ENCODE results near the gene LRMDA. TPM values are rescaled to one million over a fixed set of nuclear protein-coding genes. Genes with fewer than 3 reads are reported as not detected.

Gene LRMDA
- total and polyA plus RNA-seq, 2 of the 13 experiments (the other 11 are each of a cell fraction or from before 2014, with no cell fraction given), result 13.4 to 22.0 TPM

GRCh38 chr10:75505293-75505692 lies 73.9 kb downstream of the LRMDA start:
- DNase-seq (ENCODE audit: low spot score), result no peak
- Histone ChIP-seq H3K79me2 (ENCODE audit: insufficient read depth, low read length) (no peaks in the 10 kb centered on the region), H2AFZ (ENCODE audit: low read length) (no peak overlapping the region), H3K4me3 (replicated peaks in 1 of 3; ENCODE audit: insufficient read depth in 1 of 3, low read depth in 2 of 3, low read length in 3 of 3) (no peak overlapping the region), H3K4me1 (ENCODE audit: insufficient read depth, low read length) (peaks cover 18% of the 10 kb centered on the region), H3K9me3 (ENCODE audit: low read length) (no peaks in the 10 kb centered on the region), H3K36me3 (replicated peaks in 1 of 2; ENCODE audit: control insufficient read depth in 1 of 2, insufficient read depth in 2 of 2, low read length in 2 of 2) (0 out of 5 replicates have a peak, but pooled peaks cover 0 to 1% of the 10 kb centered on the region in 2 experiments), H3K9ac (ENCODE audit: insufficient read depth, low read depth, low read length) (no peak overlapping the region), H4K20me1 (ENCODE audit: insufficient read depth, low read length) (no peaks in the 10 kb centered on the region), H3K27ac (ENCODE audit: extremely low read length, insufficient read depth, low read length) (no peak overlapping the region), H3K27me3 (ENCODE audit: control insufficient read depth in 1 of 2, insufficient read depth in 2 of 2, low read length in 2 of 2) (no peaks in the 10 kb centered on the region), H3K4me2 (ENCODE audit: low read depth, low read length) (no peak overlapping the region)
- no peak for TF ChIP-seq CAMTA2 (CRISPR knock-in tag; IDR thresholded peaks at IDR 0.05; ENCODE audit: borderline replicate concordance)
- TF ChIP-seq, protein P1, sequence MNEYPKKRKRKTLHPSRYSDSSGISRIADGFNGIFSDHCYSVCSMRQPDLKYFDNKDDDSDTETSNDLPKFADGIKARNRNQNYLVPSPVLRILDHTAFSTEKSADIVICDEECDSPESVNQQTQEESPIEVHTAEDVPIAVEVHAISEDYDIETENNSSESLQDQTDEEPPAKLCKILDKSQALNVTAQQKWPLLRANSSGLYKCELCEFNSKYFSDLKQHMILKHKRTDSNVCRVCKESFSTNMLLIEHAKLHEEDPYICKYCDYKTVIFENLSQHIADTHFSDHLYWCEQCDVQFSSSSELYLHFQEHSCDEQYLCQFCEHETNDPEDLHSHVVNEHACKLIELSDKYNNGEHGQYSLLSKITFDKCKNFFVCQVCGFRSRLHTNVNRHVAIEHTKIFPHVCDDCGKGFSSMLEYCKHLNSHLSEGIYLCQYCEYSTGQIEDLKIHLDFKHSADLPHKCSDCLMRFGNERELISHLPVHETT (CRISPR knock-in tag; conservative IDR thresholded peaks at IDR 0.05), result no peak
- TF ChIP-seq ZNF225 (CRISPR knock-in tag; IDR thresholded peaks at IDR 0.05), result no peak
- no peak for TF ChIP-seq ZNF558 (CRISPR knock-in tag; IDR thresholded peaks at IDR 0.05; ENCODE audit: borderline replicate concordance)
- TF ChIP-seq, protein P2, sequence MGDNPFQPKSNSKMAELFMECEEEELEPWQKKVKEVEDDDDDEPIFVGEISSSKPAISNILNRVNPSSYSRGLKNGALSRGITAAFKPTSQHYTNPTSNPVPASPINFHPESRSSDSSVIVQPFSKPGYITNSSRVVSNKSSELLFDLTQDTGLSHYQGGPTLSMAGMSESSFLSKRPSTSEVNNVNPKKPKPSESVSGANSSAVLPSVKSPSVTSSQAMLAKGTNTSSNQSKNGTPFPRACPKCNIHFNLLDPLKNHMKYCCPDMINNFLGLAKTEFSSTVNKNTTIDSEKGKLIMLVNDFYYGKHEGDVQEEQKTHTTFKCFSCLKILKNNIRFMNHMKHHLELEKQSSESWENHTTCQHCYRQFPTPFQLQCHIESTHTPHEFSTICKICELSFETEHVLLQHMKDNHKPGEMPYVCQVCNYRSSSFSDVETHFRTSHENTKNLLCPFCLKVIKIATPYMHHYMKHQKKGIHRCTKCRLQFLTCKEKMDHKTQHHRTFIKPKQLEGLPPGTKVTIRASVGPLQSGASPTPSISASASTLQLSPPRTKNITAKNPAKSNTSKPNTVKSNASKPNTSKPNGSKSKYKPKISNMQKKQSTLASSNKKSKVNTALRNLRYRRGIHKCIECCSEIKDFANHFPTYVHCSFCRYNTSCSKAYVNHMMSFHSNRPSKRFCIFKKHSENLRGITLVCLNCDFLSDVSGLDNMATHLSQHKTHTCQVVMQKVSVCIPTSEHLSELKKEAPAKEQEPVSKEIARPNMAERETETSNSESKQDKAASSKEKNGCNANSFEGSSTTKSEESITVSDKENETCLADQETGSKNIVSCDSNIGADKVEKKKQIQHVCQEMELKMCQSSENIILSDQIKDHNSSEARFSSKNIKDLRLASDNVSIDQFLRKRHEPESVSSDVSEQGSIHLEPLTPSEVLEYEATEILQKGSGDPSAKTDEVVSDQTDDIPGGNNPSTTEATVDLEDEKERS (CRISPR knock-in tag; IDR thresholded peaks at IDR 0.05), result no peak
- no peak for TF ChIP-seq ZNF20 (CRISPR knock-in tag; IDR thresholded peaks at IDR 0.05)
- TF ChIP-seq, protein P3, sequence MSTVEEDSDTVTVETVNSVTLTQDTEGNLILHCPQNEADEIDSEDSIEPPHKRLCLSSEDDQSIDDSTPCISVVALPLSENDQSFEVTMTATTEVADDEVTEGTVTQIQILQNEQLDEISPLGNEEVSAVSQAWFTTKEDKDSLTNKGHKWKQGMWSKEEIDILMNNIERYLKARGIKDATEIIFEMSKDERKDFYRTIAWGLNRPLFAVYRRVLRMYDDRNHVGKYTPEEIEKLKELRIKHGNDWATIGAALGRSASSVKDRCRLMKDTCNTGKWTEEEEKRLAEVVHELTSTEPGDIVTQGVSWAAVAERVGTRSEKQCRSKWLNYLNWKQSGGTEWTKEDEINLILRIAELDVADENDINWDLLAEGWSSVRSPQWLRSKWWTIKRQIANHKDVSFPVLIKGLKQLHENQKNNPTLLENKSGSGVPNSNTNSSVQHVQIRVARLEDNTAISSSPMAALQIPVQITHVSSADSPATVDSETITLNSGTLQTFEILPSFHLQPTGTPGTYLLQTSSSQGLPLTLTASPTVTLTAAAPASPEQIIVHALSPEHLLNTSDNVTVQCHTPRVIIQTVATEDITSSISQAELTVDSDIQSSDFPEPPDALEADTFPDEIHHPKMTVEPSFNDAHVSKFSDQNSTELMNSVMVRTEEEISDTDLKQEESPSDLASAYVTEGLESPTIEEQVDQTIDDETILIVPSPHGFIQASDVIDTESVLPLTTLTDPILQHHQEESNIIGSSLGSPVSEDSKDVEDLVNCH (CRISPR knock-in tag; IDR thresholded peaks at IDR 0.05), result no peak
- TF ChIP-seq TBL1XR1 (IDR thresholded peaks at IDR 0.05; ENCODE audit: borderline replicate concordance, low read length, partially characterized antibody), result no peak
- no peak for TF ChIP-seq MBNL3 (CRISPR knock-in tag; conservative IDR thresholded peaks at IDR 0.05)
- no peak for TF ChIP-seq ZNF224 (CRISPR knock-in tag; IDR thresholded peaks at IDR 0.05)
- TF ChIP-seq SATB2 (CRISPR knock-in tag; IDR thresholded peaks at IDR 0.05), result no peak
- TF ChIP-seq ZSCAN9 (CRISPR knock-in tag; IDR thresholded peaks at IDR 0.05; ENCODE audit: borderline replicate concordance), result no peak
- no peak for TF ChIP-seq ZNF121 (CRISPR knock-in tag; IDR thresholded peaks at IDR 0.05)
- no peak for TF ChIP-seq ZNF441 (CRISPR knock-in tag; IDR thresholded peaks at IDR 0.05; ENCODE audit: borderline replicate concordance)
- CTCF ChIA-PET (ENCODE audit: low intra/inter-chr PET ratio, low total read pairs), result no interaction called here
- POLR2A ChIA-PET, result no interaction called here
- no TSS peak for BruUV-seq (replicated peaks)
- in situ Hi-C loops (cut with HindIII; ENCODE audit: extremely low pct_ligation_motif_present, low pct_unique_long_range_greater_than_20kb) (no loop called here), intact Hi-C loops (cut with micrococcal nuclease; ENCODE audit: unreplicated experiment) (no loop called here)
- WGBS (ENCODE audit: low lambda C conversion rate), result 100% methylated on average over 1 of the region's 1 CpG
- ATAC-seq, result no peak
- FAIRE-seq, result no peak

All from HepG2 (cell line).